OCI-LY7 (cell line): ENCODE results near the gene KLF11. TPM values are rescaled to one million over a fixed set of nuclear protein-coding genes. Genes with fewer than 3 reads are reported as not detected.

Experiments
- BruUV-seq: library from RNA; stranded (reverse); fragments of 400-500 nt; replicated peaks from 2 replicates; lab custom pipeline; 2021; lab: Mats Ljungman, UMichigan
- CTCF ChIA-PET: fragments of 300-600 bp; sonication (Branson Sonifier 250); formaldehyde crosslinking; loops from one replicate; lab custom pipeline; 2022; ENCODE audit warnings: antibody characterized with exemption; ENCODE audit not compliant: unreplicated experiment; lab: Charles Lee
- POLR2A ChIA-PET: fragments of 300-600 bp; sonication (Branson Sonifier 250); formaldehyde crosslinking; loops from one replicate; lab custom pipeline; 2022; ENCODE audit warnings: antibody characterized with exemption; lab: Charles Lee
- DNase-seq: peaks from one replicate; pipeline ENCODE4 v3.0.0-alpha.2; 2015; ENCODE audit warnings: low spot score
- H2AFZ ChIP-seq: fragments of 200-600 bp; sonication (generic), shearing (Covaris generic); 2 replicates; pipeline ENCODE4 v1.6.1; 2014; ENCODE audit warnings: mild to moderate bottlenecking, antibody characterized with exemption, low read length, moderate library complexity
- H3K27ac ChIP-seq: fragments of 200-600 bp; sonication (generic); 2 replicates; pipeline ENCODE4 v1.5.1; 2014; ENCODE audit warnings: mixed run types, low read depth, mild to moderate bottlenecking, moderate library complexity, low read length, inconsistent platforms; ENCODE audit not compliant: poor library complexity, severe bottlenecking
- H3K36me3 ChIP-seq: fragments of 200-600 bp; sonication (generic); 2 replicates; pipeline ENCODE4 v1.6.1; 2014; ENCODE audit warnings: mild to moderate bottlenecking, antibody characterized with exemption, low read length, moderate library complexity, mixed read lengths; ENCODE audit not compliant: insufficient read depth
- H3K4me1 ChIP-seq: fragments of 200-600 bp; sonication (generic); 2 replicates; pipeline ENCODE4 v1.5.1; 2014; ENCODE audit warnings: mild to moderate bottlenecking, low read length; ENCODE audit not compliant: insufficient read depth, poor library complexity, severe bottlenecking
- H3K4me2 ChIP-seq: fragments of 200-600 bp; sonication (generic); 2 replicates; pipeline ENCODE4 v1.6.1; 2014; ENCODE audit warnings: mild to moderate bottlenecking, low read length
- H3K4me3 ChIP-seq: fragments of 200-600 bp; sonication (generic); 2 replicates; pipeline ENCODE4 v1.5.1; 2014; ENCODE audit warnings: mild to moderate bottlenecking, low read depth, low read length; ENCODE audit not compliant: poor library complexity, severe bottlenecking
- H3K79me2 ChIP-seq: fragments of 200-600 bp; sonication (generic); 2 replicates; pipeline ENCODE4 v1.6.1; 2016; ENCODE audit warnings: low read depth, mild to moderate bottlenecking, low read length, moderate library complexity, mixed read lengths; ENCODE audit not compliant: insufficient read depth
- H3K9me2 ChIP-seq: fragments of 200-600 bp; sonication (generic); 2 replicates; pipeline ENCODE4 v1.6.1; 2016; ENCODE audit warnings: mild to moderate bottlenecking, low read length, mixed read lengths; ENCODE audit not compliant: insufficient read depth
- H3K9me3 ChIP-seq: fragments of 200-600 bp; sonication (generic); 2 replicates; pipeline ENCODE4 v1.6.1; 2014; ENCODE audit warnings: mild to moderate bottlenecking, mixed run types, low read length, mixed read lengths
- H4K20me1 ChIP-seq: fragments of 200-600 bp; sonication (generic); 2 replicates; pipeline ENCODE4 v1.6.1; 2014; ENCODE audit warnings: mild to moderate bottlenecking, antibody characterized with exemption, low read length, moderate library complexity, mixed read lengths; ENCODE audit not compliant: insufficient read depth
- CTCF ChIP-seq: fragments of 200-600 bp; sonication (generic); conservative IDR thresholded peaks from 2 replicates; pipeline ENCODE4 v1.5.1; 2014; ENCODE audit warnings: mild to moderate bottlenecking, antibody characterized with exemption, low read length, moderate library complexity, mixed read lengths
- EZH2phosphoT487 ChIP-seq: fragments of 200-600 bp; sonication (generic); IDR thresholded peaks from 2 replicates; pipeline ENCODE4 v1.6.1; 2018; ENCODE audit warnings: low read depth, borderline replicate concordance, mild to moderate bottlenecking, mixed run types, antibody characterized with exemption, low read length, moderate library complexity, mixed read lengths
- intact Hi-C: fragments of 100-400 bp; cut with micrococcal nuclease; formaldehyde crosslinking; loops from one replicate; pipeline ENCODE4 v1.10.0; 2022; ENCODE audit not compliant: unreplicated experiment
- total RNA-seq, 2 experiments: library from RNA; depleted of rRNA in 1 of 2; stranded (reverse); fragments of >200 nt in 1 of 2; shearing (Covaris generic) in 1 of 2; gene quantifications; 2 replicates each; pipeline ENCODE4 v1.2.3, GENCODE V29; 2014 to 2022

Gene KLF11
- total RNA-seq, 2 experiments from 2014 or later, result 6.5 to 14.9 TPM

- no peaks in the 10 kb centered on the region for H3K79me2 ChIP-seq
Measured at GRCh38 chr2:10063566-10063965, 20.2 kb downstream of the KLF11 start.

DNA sequence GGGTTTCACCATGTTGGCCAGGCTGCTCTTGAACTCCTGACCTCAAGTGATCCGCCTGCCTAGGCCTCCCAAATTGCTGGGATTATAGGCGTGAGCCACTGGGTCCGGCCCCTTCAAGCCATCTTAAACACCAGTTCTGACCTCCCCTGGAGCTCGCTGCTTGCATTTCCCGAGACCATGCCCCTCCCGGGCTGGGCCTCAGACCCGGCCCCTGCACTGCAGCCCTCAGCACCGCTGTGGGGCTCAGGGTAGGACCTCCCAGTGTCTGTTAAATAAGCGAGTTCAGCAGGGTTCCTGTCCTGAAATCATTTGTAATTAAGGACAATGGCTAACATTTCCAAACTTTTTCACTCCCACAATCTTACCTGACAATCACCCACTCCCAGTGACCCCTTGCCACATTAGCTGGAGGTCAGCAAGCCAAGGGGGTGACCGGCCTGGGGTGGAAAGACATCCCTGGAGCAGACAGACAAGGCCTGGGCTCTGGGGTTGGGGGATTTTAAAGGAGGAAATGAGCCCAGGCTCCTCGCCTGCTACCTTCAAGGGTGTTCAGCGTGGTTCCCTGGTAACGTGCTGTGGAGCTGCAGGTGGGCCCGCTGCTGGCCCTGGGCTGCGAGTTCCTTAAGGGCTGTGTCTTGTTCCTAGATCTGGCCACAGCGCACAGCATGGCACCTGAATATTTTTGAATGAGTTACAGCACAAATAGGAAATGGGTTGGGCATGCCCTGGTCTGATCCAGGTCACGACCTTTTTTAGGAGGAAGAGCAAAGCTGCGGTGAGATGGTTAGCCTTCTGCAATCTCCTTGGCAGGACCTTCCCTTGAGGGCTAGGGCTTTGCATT is 21.8 kb downstream of the KLF11 start:
- Histone ChIP-seq H3K27ac (no peak overlapping the region), H2AFZ (no peak overlapping the region), H3K36me3 (no peaks in the 10 kb centered on the region), H3K79me2 (no peaks in the 10 kb centered on the region), H3K4me2 (no peak overlapping the region), H3K9me2 (no peaks in the 10 kb centered on the region), H3K4me3 (no peak overlapping the region), H3K4me1 (no peaks in the 10 kb centered on the region), H4K20me1 (no peaks in the 10 kb centered on the region), H3K9me3 (peaks cover 5% of the 10 kb centered on the region; the same call in 1 of the 2 replicates)
- intact Hi-C loops, result no loop called here
- BruUV-seq, result no TSS peak
- no peak for TF ChIP-seq CTCF
- TF ChIP-seq EZH2phosphoT487, result no peak
- ChIA-PET CTCF (interaction anchor here (0.7 kb wide), 1 partner anchor 31 kb away, joined by 3 read pairs; no protein-coding TSS in a partner anchor), POLR2A (no interaction called here)
- DNase-seq, result no peak

More at GRCh38 chr2:10063566-10063965, 20.2 kb downstream of the KLF11 start:
- intact Hi-C loops, result no loop called here
- H3K9me2 ChIP-seq, result no peaks in the 10 kb centered on the region
- BruUV-seq, result no TSS peak
- H3K9me3 ChIP-seq, result peaks cover 5% of the 10 kb centered on the region; the same call in 1 of the 2 replicates
- H2AFZ ChIP-seq, result no peak overlapping the region
- DNase-seq, result no peak
- no peaks in the 10 kb centered on the region for H3K4me1 ChIP-seq
- no peak overlapping the region for H3K4me2 ChIP-seq
- no peaks in the 10 kb centered on the region for H3K36me3 ChIP-seq
- ChIA-PET CTCF (no interaction called here), POLR2A (no interaction called here)
- no peak overlapping the region for H3K4me3 ChIP-seq
- no peaks in the 10 kb centered on the region for H4K20me1 ChIP-seq
- H3K27ac ChIP-seq, result no peak overlapping the region
- no peak for TF ChIP-seq EZH2phosphoT487
- TF ChIP-seq CTCF, result no peak

DNA sequence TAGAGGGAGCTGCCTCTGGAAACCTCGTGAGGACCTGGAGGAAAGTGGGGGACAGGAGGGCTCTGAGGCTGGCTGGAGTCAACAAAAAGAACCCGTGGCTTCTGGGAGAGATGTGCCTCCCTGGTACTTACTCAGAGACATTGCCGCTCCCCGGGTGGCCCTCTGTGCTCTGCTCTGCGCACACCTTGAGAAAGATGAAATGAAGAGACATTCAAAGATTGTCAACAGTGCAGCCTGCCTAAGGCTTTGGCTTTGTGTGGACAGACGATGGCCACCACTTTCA is 22.4 kb downstream of the KLF11 start:
- Histone ChIP-seq H3K36me3 (no peaks in the 10 kb centered on the region), H3K9me2 (no peaks in the 10 kb centered on the region), H4K20me1 (no peaks in the 10 kb centered on the region), H2AFZ (no peak overlapping the region), H3K27ac (no peak overlapping the region), H3K4me2 (no peak overlapping the region), H3K9me3 (peaks cover 5% of the 10 kb centered on the region; the same call in 1 of the 2 replicates), H3K4me1 (no peaks in the 10 kb centered on the region), H3K4me3 (no peak overlapping the region), H3K79me2 (no peaks in the 10 kb centered on the region)
- POLR2A ChIA-PET, result no interaction called here
- CTCF ChIA-PET, result interaction anchor here (0.7 kb wide), 1 partner anchor 30 kb away, joined by 3 read pairs; no protein-coding TSS in a partner anchor
- no peak for DNase-seq
- intact Hi-C loops, result no loop called here
- no TSS peak for BruUV-seq
- TF ChIP-seq EZH2phosphoT487 (no peak), CTCF (no peak)
